HCT116 (cell line): ENCODE measurements around the gene FGF11. TPM values are rescaled to one million over a fixed set of nuclear protein-coding genes. Genes with fewer than 3 reads are reported as not detected.

ENCODE experiments used
- ATAC-seq: fragments of 200-7000 bp; cut with Tn5 transposase; 2 replicates; pipeline ENCODE4 v1.9.1; 2020; ENCODE audit warnings: mild to moderate bottlenecking, moderate library complexity
- BruUV-seq: library from RNA; stranded (reverse); fragments of 400-500 nt; replicated peaks from 2 replicates; lab custom pipeline; 2021; lab: Mats Ljungman, UMichigan
- CTCF ChIA-PET: fragments of 300-600 bp; sonication (Branson Sonifier 250); formaldehyde crosslinking; loops from one replicate; lab custom pipeline; 2021; ENCODE audit warnings: antibody characterized with exemption; lab: Charles Lee
- POLR2A ChIA-PET: fragments of 300-600, 350-600 bp; sonication (Branson Sonifier 250); formaldehyde crosslinking; loops from one replicate; lab custom pipeline; 2021; ENCODE audit warnings: antibody characterized with exemption; lab: Charles Lee
- RAD21 ChIA-PET, 2 experiments: fragments of 300-600 bp; sonication (Branson Sonifier 250); formaldehyde crosslinking; loops; one replicate each; lab custom pipeline; 2023; ENCODE audit warnings: low total read pairs in 2 of 2; ENCODE audit not compliant: uncharacterized antibody in 2 of 2, unreplicated experiment in 2 of 2, low non-redundant PET in 1 of 2; lab: Charles Lee
- DNase-seq: peaks from one replicate; pipeline ENCODE4 v3.0.0-alpha.2; 2010; ENCODE audit warnings: low read depth, low spot score
- H2AFZ ChIP-seq: fragments of 200-600 bp; shearing (Covaris generic), sonication (generic); 2 replicates; pipeline ENCODE4 v1.6.1; 2017; ENCODE audit warnings: low read depth, mixed run types, mixed read lengths, antibody characterized with exemption, low read length; ENCODE audit not compliant: poor library complexity, severe bottlenecking
- H3K27ac ChIP-seq: 2 replicates; pipeline ENCODE4 v1.5.1; 2012; ENCODE audit warnings: low read depth, low read length
- H3K27me3 ChIP-seq: fragments of 200-600 bp; sonication (generic); 2 replicates; pipeline ENCODE4 v1.6.1; 2016; ENCODE audit warnings: mixed run types, low read length, mixed read lengths; ENCODE audit not compliant: insufficient read depth
- H3K36me3 ChIP-seq, 2 experiments: fragments of 200-500 bp in 1 of 2; fragments of 200-600 bp in 1 of 2; sonication (Bioruptor generic) in 1 of 2; sonication (generic) in 1 of 2; 2 replicates each; pipeline versions ENCODE4 v1.5.1 to v1.6.1; 2014 to 2016; ENCODE audit warnings: low read length in 2 of 2, inconsistent platforms in 1 of 2, mixed read lengths in 1 of 2, mixed run types in 1 of 2; ENCODE audit not compliant: insufficient read depth in 2 of 2, control insufficient read depth in 1 of 2
- H3K4me1 ChIP-seq, 2 experiments: fragments of 200-600 bp in 1 of 2; sonication (generic) in 1 of 2; 2 replicates each; pipeline versions ENCODE4 v1.5.1 to v1.6.1; 2012 to 2017; ENCODE audit warnings: low read length in 2 of 2, inconsistent platforms in 1 of 2, mild to moderate bottlenecking in 1 of 2, mixed read lengths in 1 of 2, mixed run types in 1 of 2, moderate library complexity in 1 of 2; ENCODE audit not compliant: insufficient read depth in 2 of 2, control insufficient read depth in 1 of 2
- H3K4me2 ChIP-seq: fragments of 200-600 bp; sonication (generic); 2 replicates; pipeline ENCODE4 v1.6.1; 2017; ENCODE audit warnings: mixed run types, low read length, mixed read lengths
- H3K4me3 ChIP-seq, 2 experiments: fragments of 200-600 bp in 1 of 2; sonication (generic) in 1 of 2; replicated peaks in 1 of 2; 2 replicates each; pipeline ENCODE4 v1.5.1; 2011 to 2016; ENCODE audit warnings: low read length in 2 of 2, control low read depth in 1 of 2, low read depth in 1 of 2, mild to moderate bottlenecking in 1 of 2, mixed read lengths in 1 of 2, mixed run types in 1 of 2
- H3K79me2 ChIP-seq: fragments of 200-600 bp; sonication (generic); 2 replicates; pipeline ENCODE4 v1.6.1; 2017; ENCODE audit warnings: mild to moderate bottlenecking, mixed run types, low read length, moderate library complexity, mixed read lengths; ENCODE audit not compliant: insufficient read depth
- H3K9ac ChIP-seq: fragments of 200-600 bp; sonication (generic); 2 replicates; pipeline ENCODE4 v1.6.1; 2016; ENCODE audit warnings: low read length, mixed read lengths
- H3K9me2 ChIP-seq: fragments of 200-600 bp; sonication (generic), shearing (Covaris generic); 2 replicates; pipeline ENCODE4 v1.6.1; 2017; ENCODE audit warnings: mixed run types, mild to moderate bottlenecking, moderate library complexity; ENCODE audit not compliant: insufficient read depth
- H3K9me3 ChIP-seq, 2 experiments: fragments of 200-500 bp in 1 of 2; fragments of 200-600 bp in 1 of 2; sonication (Bioruptor generic) in 1 of 2; sonication (generic) in 1 of 2; 2 replicates each; pipeline ENCODE4 v1.6.1; 2014 to 2017; ENCODE audit warnings: low read length in 2 of 2, mixed read lengths in 2 of 2, inconsistent platforms in 1 of 2, low read depth in 1 of 2, mild to moderate bottlenecking in 1 of 2, mixed run types in 1 of 2, moderate library complexity in 1 of 2; ENCODE audit not compliant: control insufficient read depth in 1 of 2, insufficient read depth in 1 of 2
- H4K20me1 ChIP-seq: fragments of 200-600 bp; sonication (generic), shearing (Covaris generic); 2 replicates; pipeline ENCODE4 v1.6.1; 2017; ENCODE audit warnings: mixed run types, mild to moderate bottlenecking, moderate library complexity; ENCODE audit not compliant: insufficient read depth
- EGR1 ChIP-seq: IDR thresholded peaks from 2 replicates; pipeline ENCODE4 v1.6.1; 2012; ENCODE audit warnings: low read depth
- ELF1 ChIP-seq: IDR thresholded peaks from 2 replicates; pipeline ENCODE4 v1.6.1; 2012; ENCODE audit warnings: low read depth, borderline replicate concordance
- EZH2phosphoT487 ChIP-seq: fragments of 200-600 bp; IDR thresholded peaks from 2 replicates; pipeline ENCODE4 v1.6.1; 2018; ENCODE audit warnings: antibody characterized with exemption, borderline replicate concordance
- POLR2A ChIP-seq: IDR thresholded peaks from 2 replicates; pipeline ENCODE4 v1.7.0; 2011; ENCODE audit warnings: borderline replicate concordance; ENCODE audit not compliant: insufficient read depth, insufficient read length; ENCODE audit errors: extremely low read depth
- POLR2AphosphoS5 ChIP-seq: IDR thresholded peaks from 2 replicates; pipeline ENCODE4 v1.6.1; 2011; ENCODE audit warnings: mild to moderate bottlenecking, low read depth, low read length, moderate library complexity
- intact Hi-C: fragments of 100-400 bp; cut with micrococcal nuclease; formaldehyde crosslinking; loops from 2 replicates; pipeline ENCODE4 v1.10.0; 2022
- total RNA-seq: library from RNA; stranded (reverse); gene quantifications from one replicate; pipeline ENCODE4 v1.2.1, GENCODE V29; 2021; ENCODE audit not compliant: unreplicated experiment
- TF ChIP-seq, protein P1 (sequence below): IDR thresholded peaks from 2 replicates; pipeline ENCODE4 v1.6.1; 2012
- TF ChIP-seq, protein P2 (sequence below): IDR thresholded peaks from 2 replicates; pipeline ENCODE4 v1.6.1; 2011; ENCODE audit warnings: mild to moderate bottlenecking, low read length, moderate library complexity; ENCODE audit not compliant: insufficient replicate concordance; ENCODE audit errors: extremely low read depth
- TF ChIP-seq, protein P3 (sequence below), 3 experiments: fragments of 200-600 bp in 1 of 3; sonication (generic) in 1 of 3; IDR thresholded peaks in 2 of 3; conservative IDR thresholded peaks in 1 of 3; 2 replicates each; pipeline ENCODE4 v1.5.1; 2012 to 2017; ENCODE audit warnings: low read depth in 2 of 3, low read length in 2 of 3, antibody characterized with exemption in 1 of 3, borderline replicate concordance in 1 of 3, control low read depth in 1 of 3, mild to moderate bottlenecking in 1 of 3, mixed read lengths in 1 of 3, mixed run types in 1 of 3, moderate library complexity in 1 of 3; ENCODE audit not compliant: insufficient read depth in 1 of 3
- TF ChIP-seq, protein P4 (sequence below): IDR thresholded peaks from 2 replicates; pipeline ENCODE4 v1.6.1; 2012; ENCODE audit warnings: low read depth

The FGF11 gene
- total RNA-seq, 1 experiment from 2014 or later = 6.1 TPM

DNA sequence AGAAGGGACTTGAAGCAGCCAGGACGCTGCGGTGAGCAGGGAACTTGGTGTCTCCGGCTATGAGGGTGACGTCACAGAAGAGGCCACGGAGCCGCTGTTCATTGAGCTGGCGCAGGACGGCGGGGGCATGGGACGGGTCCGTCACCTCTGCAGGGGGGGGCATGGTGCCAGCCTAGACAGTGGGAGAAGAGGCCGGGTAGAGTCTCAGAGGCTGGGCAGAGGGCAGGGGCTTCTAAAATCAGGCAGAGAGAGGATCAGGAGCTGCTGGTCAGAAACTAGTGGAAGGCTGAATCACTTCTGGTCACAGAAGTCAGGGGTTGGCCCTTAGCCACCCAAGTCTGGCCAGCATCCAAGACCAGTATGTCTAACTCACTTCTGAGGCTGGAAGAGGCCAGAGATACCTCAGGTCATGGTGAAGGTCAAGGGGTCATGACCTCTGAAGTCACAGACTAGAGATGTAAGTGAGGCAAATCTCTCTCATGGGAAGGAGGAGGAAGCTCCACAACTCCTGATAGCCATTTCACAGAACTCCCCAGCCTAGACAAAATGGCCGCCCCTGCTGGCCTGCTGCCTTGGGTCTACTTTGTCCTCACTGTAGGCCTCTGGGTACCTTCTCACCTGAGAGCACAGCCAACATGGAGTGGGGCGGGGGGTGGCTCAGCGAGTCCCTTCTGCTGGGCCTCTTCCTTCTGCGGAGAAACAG lies 27.5 kb downstream of the FGF11 start:
- peaks cover 4% of the 10 kb centered on the region; the same call in 1 of the 2 replicates for H3K79me2 ChIP-seq
- no TSS peak for BruUV-seq
- H3K9ac ChIP-seq = no peak overlapping the region
- ChIA-PET RAD21 (no interaction called here), POLR2A (interaction anchor here (1.0 kb wide), 1 partner anchor 63 kb away, joined by 3 read pairs; the partner anchor contains the start of gene TMEM256), CTCF (no interaction called here)
- no peak for TF ChIP-seq EZH2phosphoT487
- no peak for TF ChIP-seq POLR2A
- TF ChIP-seq, protein P1, sequence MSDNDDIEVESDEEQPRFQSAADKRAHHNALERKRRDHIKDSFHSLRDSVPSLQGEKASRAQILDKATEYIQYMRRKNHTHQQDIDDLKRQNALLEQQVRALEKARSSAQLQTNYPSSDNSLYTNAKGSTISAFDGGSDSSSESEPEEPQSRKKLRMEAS = no peak
- no peak for TF ChIP-seq EGR1
- TF ChIP-seq, protein P2, sequence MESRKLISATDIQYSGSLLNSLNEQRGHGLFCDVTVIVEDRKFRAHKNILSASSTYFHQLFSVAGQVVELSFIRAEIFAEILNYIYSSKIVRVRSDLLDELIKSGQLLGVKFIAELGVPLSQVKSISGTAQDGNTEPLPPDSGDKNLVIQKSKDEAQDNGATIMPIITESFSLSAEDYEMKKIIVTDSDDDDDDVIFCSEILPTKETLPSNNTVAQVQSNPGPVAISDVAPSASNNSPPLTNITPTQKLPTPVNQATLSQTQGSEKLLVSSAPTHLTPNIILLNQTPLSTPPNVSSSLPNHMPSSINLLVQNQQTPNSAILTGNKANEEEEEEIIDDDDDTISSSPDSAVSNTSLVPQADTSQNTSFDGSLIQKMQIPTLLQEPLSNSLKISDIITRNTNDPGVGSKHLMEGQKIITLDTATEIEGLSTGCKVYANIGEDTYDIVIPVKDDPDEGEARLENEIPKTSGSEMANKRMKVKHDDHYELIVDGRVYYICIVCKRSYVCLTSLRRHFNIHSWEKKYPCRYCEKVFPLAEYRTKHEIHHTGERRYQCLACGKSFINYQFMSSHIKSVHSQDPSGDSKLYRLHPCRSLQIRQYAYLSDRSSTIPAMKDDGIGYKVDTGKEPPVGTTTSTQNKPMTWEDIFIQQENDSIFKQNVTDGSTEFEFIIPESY = no peak
- no peak for TF ChIP-seq POLR2AphosphoS5
- no peak for TF ChIP-seq ELF1
- TF ChIP-seq, protein P3, sequence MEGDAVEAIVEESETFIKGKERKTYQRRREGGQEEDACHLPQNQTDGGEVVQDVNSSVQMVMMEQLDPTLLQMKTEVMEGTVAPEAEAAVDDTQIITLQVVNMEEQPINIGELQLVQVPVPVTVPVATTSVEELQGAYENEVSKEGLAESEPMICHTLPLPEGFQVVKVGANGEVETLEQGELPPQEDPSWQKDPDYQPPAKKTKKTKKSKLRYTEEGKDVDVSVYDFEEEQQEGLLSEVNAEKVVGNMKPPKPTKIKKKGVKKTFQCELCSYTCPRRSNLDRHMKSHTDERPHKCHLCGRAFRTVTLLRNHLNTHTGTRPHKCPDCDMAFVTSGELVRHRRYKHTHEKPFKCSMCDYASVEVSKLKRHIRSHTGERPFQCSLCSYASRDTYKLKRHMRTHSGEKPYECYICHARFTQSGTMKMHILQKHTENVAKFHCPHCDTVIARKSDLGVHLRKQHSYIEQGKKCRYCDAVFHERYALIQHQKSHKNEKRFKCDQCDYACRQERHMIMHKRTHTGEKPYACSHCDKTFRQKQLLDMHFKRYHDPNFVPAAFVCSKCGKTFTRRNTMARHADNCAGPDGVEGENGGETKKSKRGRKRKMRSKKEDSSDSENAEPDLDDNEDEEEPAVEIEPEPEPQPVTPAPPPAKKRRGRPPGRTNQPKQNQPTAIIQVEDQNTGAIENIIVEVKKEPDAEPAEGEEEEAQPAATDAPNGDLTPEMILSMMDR (IDR thresholded peaks at IDR 0.05 in 2 of 3, conservative IDR thresholded peaks at IDR 0.05 in 1 of 3; ENCODE audit: borderline replicate concordance in 1 of 3, insufficient read depth in 1 of 3, low read depth in 2 of 3, low read length in 2 of 3) = no peak
- TF ChIP-seq, protein P4, sequence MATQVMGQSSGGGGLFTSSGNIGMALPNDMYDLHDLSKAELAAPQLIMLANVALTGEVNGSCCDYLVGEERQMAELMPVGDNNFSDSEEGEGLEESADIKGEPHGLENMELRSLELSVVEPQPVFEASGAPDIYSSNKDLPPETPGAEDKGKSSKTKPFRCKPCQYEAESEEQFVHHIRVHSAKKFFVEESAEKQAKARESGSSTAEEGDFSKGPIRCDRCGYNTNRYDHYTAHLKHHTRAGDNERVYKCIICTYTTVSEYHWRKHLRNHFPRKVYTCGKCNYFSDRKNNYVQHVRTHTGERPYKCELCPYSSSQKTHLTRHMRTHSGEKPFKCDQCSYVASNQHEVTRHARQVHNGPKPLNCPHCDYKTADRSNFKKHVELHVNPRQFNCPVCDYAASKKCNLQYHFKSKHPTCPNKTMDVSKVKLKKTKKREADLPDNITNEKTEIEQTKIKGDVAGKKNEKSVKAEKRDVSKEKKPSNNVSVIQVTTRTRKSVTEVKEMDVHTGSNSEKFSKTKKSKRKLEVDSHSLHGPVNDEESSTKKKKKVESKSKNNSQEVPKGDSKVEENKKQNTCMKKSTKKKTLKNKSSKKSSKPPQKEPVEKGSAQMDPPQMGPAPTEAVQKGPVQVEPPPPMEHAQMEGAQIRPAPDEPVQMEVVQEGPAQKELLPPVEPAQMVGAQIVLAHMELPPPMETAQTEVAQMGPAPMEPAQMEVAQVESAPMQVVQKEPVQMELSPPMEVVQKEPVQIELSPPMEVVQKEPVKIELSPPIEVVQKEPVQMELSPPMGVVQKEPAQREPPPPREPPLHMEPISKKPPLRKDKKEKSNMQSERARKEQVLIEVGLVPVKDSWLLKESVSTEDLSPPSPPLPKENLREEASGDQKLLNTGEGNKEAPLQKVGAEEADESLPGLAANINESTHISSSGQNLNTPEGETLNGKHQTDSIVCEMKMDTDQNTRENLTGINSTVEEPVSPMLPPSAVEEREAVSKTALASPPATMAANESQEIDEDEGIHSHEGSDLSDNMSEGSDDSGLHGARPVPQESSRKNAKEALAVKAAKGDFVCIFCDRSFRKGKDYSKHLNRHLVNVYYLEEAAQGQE = no peak
- no peak for DNase-seq
- H3K4me3 ChIP-seq = no peak overlapping the region
- peaks cover 0 to 5% of the 10 kb centered on the region in 2 experiments; a peak in 1 of 4 replicates for H3K4me1 ChIP-seq
- no peaks in the 10 kb centered on the region for H3K27me3 ChIP-seq
- H3K9me3 ChIP-seq = no peaks in the 10 kb centered on the region
- H3K36me3 ChIP-seq = no peaks in the 10 kb centered on the region; a peak in 2 of 4 replicates
- H3K27ac ChIP-seq = no peak overlapping the region
- intact Hi-C loops = no loop called here
- H4K20me1 ChIP-seq = no peaks in the 10 kb centered on the region
- H3K4me2 ChIP-seq = no peak overlapping the region
- no peaks in the 10 kb centered on the region for H3K9me2 ChIP-seq
- ATAC-seq = no peak
- H2AFZ ChIP-seq = no peak overlapping the region
